GM18517 (cell line): ENCODE results near the gene MAD1L1.
"Not testable (repeated sequence)": the region's sequence is repeated elsewhere in the genome, so short reads cannot be mapped to it uniquely, and the experiment has no call there.

ENCODE experiments used
- ATAC-seq: cut with Tn5 transposase; IDR thresholded peaks from one replicate; pipeline ENCODE4 v1.9.1; 2021; ENCODE audit warnings: mild to moderate bottlenecking, moderate library complexity; ENCODE audit not compliant: unreplicated experiment

The MAD1L1 gene

DNA sequence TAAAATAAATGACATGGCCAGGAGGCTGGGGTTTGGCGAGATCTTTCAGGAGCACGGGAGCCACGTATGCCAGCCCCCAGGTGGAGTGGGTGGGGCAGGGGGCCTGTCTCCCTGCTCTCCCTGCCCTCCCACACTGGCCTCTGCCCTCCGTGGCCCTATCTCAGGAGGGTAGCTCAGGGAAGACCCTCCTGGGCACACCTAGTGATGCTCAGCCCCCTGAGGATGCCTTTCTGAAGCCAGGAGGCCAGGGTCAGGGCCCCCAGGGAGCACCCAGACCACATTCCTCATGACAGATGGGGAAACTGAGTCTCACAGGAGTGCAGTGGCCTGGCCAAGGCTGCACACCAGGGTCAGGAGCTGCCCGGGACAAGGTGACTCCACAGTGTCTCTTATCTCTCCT lies 339.3 kb downstream of the MAD1L1 start:
- ATAC-seq: no peak

DNA sequence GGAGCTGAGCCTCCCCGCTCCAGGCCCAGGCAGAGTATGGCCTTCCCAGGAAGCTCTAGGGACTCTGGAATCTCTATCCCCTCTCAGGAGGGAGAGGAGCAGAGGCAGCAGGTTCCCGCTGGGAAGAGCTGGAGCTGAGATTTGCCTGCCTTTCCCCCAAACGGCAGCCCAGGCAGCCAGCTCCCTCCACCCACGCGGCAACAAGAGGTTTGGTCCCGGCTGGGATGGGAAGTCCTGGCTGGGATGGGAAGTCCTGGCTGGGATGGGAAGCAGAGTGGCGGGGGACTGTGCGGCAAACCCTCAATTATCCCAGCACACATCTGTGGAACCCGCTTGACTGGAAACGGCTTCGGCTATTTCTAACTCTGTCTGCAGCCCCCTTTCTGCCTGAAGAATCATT lies 339.7 kb downstream of the MAD1L1 start:
- no peak for ATAC-seq

DNA sequence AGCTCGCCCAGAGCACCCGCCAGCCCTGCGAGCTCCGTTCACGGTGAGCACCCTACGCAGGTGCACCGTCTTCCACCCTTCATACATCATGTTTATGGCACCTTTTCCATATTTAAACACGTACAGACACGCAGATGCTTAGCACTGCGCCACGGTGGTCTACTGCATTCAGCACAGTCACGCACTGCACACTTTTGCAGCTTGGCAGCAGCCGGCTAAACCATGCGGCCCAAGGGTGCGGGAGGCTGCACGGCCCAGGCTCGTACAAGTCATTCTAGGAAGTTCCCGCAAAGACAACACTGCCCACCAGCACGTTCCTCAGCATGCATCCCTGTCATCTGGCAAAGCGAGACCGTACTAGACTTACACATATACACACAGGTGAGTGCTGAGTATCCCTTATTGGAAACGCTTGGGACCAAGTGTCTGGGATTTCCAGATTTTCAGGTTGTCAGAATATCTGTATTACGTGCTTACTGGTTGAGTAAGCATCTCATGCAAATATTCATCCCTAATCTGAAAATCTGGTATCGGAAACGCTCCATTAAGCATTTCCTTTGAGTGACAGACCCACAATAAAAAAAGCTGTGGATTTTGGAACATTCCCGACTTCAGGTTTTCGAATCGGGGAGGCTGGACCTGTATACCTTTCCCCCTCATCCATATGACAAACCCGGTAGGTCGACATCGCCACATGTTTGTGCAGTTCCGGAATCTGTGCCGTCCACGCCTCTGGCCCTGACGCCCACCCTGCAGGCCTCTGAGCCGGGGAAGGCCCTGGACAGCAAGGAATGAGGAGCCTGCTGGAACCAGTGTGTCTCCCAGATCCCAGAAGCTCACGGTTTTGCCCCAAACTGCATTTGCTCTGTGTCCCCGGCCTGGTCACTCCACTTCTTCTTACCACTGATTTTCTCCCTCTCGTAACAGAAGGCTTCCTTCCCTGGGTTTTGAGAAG lies 340.5 kb downstream of the MAD1L1 start:
- ATAC-seq: no peak

DNA sequence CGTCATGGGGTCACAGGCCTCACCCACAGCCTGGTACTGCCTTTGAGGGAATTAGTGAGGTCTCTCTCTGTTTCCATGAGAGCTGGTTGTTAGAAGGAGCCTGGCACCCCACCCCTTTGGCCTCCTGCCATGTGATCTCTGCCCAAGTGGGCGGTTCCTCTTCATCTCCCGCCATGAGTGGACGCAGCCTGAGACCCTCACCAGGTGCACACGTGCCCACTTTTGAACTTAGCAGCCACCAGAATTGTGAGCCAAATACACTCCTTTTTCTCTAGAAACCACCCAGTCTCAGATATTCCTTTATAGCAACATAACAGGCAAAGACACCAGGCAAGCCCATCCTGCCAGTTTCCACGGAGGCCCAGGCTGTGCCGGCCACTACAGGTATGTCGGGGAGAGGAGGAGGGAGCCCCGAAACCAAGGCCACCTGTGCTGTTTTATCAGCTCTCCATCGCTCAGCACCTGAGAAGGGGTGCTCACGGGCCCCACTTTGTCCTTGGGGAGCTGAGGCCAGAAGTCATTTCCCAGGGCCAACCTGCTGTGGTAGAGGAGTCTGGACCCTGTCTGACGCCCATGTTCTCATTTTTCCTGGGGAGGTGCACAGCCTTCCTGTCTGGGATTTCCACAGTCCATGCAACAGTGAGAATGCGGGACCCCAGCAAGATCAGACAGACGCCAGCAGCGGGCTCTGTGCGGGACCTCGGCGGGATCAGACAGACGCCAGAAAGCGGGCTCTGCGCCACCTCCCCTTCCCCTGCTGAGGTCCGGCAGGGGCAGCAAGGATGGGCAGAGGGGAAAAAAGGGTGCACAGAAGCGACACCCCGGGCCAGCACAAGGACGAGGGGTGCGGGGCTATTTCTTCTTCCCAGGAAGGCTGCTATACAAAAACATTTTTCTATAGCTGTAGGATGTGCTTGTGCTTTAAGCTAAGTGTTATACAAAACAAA lies 342.2 kb downstream of the MAD1L1 start:
- ATAC-seq: no peak

DNA sequence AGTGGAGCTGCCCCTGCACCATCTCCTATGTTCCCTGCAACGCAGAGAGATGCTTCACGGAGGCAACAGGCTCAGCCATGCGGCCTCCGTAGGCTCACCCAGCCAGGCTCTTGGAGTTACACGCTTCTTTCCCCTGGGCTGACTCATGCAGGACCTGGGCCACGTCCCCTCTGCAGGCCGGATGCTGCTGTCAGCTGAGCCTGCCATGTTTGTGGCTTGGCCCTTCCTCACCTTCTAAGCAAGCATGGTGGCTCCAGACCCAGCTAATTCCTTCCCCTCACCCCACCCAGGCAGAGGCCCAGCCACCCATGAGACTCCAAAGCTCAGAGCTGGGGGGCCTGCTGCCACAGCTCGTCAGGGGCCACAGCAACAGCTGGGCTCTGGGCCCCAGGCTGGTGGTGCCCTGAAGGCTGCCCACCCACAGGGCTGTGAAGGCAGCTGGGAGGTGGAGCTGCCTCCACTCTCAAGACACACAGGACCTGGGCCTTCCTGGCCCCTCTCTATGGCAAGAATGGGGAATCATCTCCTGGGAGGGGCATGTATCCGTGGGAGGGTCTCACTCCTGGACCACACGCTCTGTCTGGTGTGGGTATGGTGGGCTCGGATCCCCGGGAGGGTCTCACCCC lies 343.1 kb downstream of the MAD1L1 start:
- no peak for ATAC-seq

DNA sequence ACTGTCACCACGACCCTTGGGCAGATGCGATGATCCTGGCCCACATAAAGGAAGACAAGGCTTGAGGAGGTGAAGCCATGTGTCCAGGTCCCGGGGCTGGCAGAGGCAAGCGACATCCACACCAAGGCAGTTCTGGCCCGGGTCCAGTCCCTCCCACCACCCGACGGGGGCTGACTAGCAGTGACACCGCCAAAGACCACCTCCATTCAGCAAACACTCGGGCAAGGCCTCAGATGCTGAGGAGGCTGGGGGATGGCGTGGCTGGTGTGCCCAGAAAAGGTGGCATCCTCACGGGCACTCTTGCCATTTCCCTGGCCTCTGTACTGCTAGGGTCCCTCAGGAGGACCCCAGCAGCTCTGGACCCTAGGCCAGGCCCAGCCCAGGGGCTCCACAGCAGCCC lies 343.7 kb downstream of the MAD1L1 start:
- no peak for ATAC-seq

DNA sequence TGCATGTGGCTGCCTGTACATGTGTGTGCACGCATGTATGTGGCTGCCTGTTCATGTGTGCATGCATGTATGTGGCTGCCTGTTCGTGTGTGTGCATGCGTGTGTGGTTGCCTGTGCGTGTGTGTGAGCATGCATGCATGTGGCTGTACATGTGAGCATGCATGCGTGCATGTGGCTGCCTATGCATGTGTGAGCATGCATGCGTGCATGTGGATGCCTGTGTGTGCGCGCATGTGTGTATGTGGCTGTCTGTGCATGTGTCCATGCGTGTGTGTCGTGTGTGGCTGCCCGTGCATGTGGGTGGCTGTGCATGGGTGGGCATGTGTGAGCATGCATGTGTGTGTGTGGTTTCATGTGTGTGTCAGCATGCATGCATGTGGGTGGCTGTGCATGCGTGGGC lies 344.3 kb downstream of the MAD1L1 start:
- ATAC-seq: no peak

DNA sequence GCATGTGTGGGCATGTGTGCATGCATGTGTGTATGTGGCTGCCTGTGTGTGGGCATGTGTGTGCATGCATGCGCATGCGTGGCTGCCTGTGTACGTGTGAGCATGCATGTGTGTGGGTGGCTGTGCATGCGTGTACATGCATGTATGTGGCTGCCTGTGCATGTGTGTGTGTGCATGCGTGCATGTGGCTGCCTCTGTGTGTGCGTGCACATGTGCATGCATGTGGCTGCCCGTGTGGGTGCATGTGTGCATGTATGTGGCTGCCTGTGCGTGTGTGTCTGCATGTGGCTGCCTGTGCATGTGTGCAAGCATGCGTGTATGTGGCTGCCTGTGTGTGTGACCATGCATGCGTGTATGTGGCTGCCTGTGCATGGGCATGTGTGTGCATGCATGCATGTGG lies 345.5 kb downstream of the MAD1L1 start:
- no peak for ATAC-seq

DNA sequence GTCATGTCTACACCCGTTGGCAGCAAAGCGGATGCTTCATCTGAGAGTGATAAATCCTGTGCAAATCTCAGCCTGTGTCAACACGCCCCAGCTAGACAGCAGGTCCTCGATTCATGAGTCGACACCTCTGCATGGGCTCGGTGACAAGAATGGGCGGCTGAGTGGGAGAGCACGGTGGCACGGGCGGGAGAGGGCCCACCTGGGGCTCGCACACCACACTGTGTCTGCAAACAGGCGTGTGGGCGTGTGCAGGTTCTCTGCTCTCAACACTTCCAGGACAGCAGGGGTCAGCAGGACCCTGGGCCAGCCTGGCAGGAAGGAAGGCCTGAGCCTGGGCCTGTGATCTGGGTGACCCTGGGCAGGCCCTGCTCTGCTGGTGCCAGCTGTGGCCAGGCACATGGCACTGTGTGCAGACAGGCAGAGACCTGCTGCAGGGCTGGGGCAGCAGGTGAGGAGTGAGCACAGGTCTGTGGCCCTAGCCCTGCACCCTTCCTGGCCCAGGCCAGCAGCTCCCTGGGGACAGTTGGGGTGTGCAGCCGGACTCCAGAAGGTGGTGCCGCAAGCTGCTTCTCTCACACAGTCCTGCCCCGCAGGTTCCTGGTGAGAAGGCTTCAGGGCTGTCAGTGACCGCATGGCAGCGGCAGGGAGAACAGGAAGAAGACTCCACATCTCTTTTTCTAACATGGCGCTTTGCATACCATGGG lies 346.2 kb downstream of the MAD1L1 start:
- ATAC-seq: no peak

DNA sequence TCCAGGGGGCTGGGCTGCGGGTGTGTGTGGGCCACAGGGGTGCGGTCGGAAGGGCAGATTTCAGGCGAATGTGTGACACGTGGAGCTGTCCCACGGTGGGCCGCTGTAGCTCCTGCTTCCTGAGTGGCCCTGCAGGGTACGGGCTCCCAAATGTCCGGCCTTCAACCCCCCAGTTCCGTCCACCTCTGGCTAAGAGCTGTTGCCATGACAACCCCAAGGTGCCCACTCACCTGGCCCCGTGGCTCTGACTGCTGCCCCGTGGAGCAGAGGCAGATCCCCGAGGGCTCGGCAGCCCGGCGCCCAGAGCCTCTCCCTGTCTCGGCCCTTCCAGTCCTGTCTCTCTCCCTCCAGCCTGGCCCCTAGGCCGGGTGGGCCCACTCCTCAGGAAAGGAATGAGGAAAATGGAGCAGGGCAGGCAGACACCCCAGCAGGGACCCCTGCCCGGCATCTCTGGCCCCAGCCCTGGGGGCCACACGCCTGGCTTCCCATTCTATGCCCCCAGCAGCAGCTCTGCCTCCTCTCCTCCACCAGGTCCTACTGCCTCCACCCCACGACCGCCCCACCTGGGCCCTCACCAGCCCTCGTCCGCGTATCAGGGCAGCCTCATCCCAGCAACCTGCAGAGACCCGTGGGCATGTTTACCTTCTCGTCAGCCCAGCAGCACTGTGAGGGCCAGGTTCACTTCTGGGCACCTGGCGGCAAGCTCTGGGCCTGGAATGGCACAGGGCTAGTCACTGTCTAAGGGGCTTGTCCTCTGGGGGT lies 347.1 kb downstream of the MAD1L1 start:
- ATAC-seq: no peak

DNA sequence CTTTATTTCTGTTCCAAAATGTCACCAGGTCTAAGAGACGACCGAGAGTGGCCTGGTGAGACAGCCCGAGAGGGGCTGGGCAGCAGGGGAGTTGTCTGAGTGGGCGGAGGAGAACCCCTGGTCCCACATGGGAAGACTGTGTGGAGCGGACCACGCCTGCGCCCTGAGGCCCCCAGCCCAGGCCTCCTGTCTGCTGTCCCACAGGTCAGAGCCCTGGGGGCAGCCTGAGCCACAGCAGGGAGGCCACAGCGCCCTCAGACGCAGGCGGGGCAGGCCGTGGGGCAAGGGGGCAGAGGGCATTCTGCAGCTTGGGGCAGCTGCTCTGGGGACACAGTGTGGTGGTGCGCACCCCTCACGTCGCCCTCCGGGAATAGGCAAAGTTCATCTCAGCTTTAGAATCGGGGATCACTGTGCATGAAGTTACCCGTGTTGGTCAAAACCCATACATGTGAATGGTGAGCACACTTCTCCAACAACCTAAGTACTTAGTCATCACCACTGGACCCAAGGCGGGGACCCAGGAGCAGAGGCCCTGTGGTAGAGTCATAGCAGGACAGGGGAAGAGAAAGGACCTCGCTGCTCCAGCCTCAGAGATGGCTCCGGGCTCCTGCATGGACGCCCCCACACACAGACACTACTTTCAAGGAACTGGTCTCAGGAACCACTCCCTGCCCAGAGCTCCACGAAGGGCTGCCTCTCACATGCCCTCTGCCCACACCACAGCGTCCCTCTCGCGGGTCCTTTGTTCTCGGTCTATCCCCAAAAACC lies 348.0 kb downstream of the MAD1L1 start:
- ATAC-seq: no peak

DNA sequence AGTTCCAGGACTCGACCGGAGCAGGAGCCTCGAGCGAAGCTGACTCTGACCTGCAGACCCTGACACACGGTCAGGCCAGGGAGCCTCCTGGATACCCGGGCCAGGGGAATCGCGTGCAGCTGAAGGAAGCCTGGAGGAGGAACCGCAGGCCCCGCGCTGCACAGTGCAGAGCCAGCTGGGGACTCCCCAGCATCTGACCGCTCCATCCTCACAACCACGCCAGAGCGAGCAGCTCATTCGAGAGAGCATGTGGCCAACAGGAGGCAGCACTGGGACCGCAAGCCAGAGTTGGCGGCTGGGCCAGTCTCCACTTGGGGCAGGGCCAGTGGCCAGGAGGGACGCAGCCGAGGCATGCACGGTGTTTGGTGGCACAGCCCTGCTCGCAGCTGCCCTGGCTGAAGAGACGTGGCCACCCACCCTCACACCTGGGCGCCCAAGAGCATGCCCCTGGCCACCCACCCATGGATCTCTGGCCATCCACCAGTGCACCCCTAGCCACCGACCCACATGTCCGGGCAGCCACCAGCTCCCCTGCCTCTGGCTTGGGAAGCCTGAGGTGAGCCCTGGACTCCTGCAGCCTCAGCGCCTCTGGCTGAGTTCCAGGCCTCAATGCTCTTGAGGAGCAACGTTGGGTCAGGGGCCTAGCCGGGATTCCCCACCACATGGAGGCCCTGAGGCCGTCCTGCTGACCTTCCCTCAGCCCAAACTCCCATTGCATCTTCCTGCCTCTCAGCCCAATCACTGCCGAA lies 348.7 kb downstream of the MAD1L1 start:
- ATAC-seq: no peak

DNA sequence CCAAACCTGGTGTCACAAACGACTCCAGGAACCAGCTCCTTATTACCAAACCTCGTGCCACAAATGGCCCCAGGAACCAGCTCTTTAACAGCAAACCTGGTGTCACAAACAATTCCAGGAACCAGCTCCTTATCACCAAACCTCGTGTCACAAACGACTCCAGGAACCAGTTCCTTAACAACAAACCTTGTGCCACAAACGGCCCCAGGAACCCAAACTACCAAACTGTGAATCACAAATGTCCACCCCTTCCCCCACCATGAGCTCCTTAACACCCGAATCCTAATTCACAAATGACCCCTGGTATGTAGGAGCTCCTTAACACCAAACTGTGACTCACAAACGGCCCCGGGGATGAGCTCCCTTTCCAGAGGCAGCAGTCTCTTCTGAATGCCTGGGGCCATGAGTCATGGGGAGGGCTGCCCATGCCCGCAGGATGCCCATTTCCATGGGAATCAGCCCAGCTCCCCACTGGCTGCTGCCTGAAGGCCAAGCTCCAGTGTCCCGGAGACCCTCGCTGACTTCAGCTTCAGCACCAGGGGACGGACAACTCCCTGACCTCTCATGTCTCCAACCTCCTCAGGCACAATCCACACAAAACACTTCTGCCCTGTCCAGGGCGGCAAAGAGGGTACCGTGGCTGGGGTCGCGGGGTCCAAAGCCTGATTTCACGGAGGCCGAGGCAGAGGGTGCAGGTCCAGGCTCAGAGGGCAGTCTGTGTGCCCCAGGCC lies 349.5 kb downstream of the MAD1L1 start:
- no peak for ATAC-seq

DNA sequence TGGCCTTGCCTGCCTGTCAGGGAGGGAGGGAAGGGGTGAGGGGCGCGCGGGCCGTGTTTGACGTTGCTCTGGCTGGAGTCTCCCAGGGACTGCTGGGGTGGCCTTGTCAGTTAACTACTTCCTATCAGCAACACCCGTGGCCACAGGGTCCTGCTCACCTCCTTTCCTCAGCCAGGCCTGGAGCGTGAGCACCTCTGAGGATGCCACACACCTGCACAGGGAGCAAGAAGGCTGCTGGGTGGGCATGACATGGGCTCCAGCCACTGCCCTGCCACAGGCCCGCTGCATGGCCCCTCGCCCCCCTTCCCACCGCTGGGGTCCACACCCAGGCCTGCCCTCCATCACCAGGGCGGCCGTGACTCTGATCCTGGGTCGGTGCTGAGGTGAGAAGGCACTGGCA lies 350.3 kb downstream of the MAD1L1 start:
- no peak for ATAC-seq

DNA sequence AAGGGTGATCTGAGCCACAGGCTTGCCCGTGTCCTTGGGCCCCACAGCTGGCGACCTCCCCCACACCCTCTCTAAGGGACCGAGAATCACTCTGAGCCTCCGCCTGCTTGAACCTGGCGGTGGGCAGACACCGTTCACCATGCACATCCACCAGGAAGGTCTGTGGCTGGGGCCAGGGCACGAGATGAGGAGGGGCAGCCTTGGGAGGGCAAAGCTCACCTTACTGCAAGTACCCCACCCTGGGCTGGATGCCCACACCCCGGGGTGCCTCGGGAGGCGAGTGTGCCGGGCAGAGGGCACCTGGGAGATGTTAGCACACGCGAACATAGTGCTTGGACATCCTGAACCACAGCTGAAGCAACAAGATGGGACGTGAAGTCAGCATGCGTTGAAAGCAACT lies 350.8 kb downstream of the MAD1L1 start:
- no peak for ATAC-seq

DNA sequence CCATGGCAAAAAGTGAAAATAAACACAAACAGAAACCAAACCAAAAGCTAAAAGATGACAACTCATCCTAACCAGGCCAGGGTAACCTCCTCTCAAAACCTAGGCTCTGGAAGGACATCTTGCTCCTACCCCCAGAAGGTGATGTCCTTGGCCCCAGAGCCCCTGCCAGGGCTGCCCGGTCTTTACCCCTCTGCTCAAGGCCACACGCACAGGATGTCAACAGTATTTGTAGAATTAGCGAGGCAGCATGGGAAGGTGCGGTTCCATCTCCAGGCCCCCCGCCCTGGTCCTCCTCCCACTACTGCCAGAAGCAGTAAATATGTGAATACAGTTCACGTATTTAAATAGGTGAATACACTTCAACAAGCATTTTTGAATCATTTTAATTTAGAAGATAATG lies 356.1 kb downstream of the MAD1L1 start:
- ATAC-seq: not testable (repeated sequence)

DNA sequence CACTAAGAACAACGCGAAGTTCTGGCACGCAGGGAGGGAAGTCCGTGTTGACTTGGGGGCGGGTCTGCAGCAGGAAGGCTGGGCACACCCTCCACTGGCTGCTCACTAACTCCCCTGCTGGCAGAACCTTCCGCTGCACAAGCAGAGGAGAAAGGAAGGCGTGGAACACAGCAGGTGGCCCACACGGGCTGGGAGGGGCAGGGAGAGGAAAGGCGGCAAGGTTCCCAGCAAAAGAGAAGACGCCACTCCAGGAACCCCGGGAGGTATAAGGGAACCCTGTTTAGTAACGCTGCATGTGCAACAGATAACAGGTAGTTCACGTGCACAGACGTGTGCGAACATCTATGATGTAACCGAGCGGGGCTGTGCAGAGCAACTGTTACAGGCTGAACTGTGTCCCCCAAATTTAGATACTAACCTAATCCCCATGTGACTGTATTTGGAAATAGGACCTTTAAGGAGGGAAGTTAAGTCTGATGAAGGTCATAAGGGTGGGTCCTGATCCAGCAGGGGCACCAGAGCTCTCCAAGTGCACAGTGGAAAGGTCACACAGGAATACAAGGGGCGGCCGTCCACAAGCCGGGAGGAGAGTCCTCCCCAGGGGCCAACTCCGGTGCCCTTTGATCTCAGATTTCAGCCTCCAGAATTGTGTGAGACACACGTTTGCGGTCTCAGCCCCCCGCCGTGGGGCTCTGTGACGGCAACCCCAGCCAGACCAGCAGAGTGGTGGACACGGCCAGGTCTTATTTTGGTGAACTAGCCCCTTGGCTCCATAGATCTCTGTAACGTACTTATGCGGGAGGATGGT lies 357.1 kb downstream of the MAD1L1 start:
- ATAC-seq: not testable (repeated sequence)
